Measurements from ENCODE around the gene BCL2L1.
A peak's percentile ranks its signal among the peaks of the same experiment; 100 is the strongest.

The BCL2L1 gene

DNA sequence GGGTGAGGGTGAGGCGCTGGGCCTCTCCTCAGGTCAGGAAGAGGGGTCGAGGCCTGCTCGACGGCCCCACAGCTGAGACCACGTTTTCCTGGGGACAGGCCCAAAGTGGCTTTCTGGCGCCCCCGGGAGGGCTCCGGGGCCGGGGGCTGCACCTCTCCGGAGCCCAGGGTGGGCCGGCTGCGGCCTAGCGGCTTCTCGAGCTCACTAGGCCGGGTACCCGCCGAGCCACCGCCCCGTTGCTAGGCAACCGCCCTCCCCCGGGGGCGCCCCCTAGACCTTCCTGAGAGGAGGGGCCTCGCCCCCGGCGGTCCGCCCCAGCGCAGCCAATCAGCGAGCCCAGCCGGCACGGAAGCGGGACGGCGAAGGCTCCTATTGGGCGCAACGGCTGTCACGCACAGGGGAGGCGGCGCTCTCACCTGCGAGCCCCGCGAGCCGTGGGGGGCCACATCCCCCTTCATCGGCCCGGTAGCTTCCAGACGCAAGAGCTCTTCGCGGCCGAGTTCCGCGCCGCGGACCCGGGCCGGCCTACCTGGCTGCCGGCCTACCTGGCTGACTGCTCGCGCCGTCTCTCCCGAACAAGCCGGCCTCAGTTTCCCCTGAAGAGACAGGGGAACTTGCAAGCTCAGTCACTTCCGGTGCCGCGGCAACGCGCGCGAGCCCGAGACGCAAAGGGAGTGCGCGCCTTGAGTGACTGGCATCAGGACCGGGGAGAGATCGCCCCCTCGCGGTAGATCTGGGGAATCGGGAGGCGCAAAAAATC is 831 bp upstream of the BCL2L1 start:
- peak; percentile 98 for DNase-seq

DNA sequence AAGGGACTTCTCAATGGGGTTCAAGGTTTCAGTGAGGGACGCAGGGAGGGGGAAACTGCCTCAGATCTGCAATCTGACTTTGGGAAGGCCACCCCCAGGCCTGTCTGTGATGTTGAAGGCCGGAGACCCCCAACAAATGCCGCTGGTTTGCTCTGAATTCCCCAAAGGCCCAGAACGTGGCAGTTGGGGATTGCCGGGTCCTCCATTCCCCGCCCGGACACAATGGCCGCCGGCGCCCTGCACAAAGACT is 326 bp upstream of the BCL2L1 start:
- no peak for DNase-seq

GRCh38 chr20:31721408-31722256 is 1.0 kb downstream of the BCL2L1 start:
- DNase-seq, result no peak

DNA sequence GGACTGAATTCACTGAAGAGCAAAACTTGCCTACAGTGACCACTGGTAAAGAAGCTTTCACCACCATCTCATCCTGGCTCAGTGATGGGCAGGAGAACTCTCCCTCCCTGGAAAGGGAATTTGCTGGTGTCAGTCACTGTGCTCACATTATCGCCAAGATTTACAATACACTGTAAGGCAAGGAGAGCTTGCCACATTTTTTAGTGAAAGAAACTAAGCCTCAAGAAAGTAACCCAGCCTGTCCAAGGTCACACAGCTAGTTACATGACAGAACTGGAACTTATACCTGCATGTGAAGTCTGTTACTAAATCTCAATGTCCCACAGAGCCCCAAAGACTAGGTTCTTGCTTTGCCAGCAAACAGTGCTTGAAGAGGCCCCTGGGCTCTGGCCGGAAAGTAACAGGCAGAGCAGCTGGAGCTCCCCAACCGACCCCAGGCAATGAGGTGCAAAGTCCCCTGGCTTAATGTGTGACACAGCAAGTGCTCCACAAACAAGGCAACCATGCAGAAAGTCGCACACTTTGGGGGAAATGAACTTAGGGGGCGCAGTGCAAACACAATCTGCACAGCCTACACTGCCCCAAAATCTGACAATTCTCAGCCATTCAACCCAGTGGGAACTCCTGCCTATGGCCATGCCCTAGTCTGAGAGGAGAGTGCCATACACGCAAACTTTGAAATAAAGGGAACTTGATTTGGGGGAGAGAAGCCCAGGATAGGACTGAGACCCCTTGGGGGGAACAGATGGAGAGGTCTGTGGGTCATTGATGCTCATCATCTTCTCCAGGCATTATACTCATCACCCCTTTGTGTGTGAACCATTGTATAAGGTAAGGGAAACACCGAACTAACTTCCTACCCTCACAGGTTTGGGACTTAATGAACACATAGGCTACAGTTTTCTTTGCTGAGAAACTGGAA is 1.9 kb downstream of the BCL2L1 start:
- peak; percentile 26 for DNase-seq

- DNase-seq, result no peak
Measured at GRCh38 chr20:31719644-31720485, 2.8 kb downstream of the BCL2L1 start.

DNA sequence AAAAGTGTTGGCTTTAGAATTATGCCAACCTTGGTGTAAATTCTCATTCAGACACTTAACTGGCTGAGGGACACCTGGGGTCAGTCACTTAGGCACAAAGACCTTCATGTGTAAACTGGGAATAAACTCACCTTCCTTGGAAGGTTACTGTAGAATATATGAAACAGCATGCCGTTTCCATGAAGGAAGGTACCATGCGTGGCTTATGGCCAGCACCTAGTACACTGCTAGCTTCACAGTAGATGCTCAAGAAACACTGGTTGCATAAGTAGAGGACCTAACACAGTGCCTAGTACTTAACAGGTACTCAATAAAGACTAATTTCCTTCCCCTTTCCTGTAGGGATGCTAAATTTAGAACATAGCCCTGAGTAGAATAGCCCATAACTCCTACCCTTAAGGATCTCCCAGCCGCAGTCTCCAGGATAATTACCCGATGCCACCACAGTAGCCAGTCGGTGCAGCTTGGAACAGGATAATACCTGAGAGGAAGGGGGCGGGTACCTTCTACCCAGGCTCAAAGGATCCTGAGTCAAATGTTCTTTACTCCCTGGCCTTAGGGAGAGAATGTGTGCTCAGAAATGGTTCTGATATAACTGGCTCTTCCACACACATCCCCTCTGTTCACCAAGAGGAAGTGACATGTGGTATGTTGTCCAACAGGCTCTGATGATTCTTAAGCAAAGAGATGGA is 3.6 kb downstream of the BCL2L1 start:
- DNase-seq, result no peak

DNA sequence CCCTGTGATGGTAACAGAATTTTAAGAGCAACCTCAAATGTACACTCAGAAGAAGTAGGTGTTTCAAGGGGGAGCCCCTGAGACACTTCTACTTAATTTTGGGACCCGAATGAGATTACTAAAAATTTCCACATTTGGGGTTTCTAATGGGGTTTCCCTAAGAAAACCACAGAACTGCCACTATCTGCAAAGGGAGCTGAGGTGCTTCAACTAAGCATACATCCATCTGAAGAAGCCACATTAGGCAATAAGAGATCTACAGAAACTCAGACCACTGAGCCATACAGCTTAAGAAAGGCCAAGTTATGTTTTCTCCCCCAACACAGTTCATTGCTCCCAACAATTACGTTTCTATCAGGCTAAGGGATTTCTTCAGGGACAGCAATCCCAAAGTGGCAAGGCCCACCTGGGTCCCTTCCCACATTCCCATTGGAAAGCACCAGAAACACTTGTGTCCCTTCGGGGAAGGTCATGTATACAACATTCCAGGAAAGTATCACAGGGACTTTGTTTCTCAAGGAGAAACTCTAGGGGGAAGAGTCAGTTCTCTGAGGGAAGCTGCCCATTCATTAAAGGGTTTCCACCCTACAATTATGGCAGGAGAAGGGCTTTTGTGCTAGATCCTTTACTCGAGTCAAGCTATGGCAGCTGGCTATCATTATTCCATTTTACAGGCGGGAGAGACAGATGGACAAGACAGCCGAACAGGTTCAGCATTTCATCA is 5.0 kb downstream of the BCL2L1 start:
- no peak for DNase-seq

- no peak for DNase-seq
Measured at GRCh38 chr20:31716818-31717477, 5.7 kb downstream of the BCL2L1 start.

- no peak for DNase-seq
Measured at GRCh38 chr20:31716351-31716750, 6.3 kb downstream of the BCL2L1 start.

DNA sequence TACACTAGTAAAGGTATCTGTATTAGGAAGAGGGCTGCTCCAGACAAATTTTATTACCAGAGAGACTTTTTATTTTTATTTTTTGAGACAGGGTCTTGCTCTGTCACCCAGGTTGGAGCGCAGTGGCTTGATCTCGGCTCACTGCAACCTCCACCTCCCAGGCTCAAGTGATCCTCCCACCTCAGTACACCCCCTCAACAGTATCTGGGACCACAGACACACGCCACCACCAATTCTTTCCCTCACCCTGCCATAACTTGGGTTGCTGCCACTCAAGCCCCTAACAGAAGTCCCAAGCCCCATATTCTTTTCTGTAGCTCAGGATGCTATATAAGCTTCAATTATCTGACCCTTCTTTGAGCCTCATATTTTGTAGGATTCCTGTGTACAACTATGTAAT is 6.9 kb downstream of the BCL2L1 start:
- no peak for DNase-seq

DNA sequence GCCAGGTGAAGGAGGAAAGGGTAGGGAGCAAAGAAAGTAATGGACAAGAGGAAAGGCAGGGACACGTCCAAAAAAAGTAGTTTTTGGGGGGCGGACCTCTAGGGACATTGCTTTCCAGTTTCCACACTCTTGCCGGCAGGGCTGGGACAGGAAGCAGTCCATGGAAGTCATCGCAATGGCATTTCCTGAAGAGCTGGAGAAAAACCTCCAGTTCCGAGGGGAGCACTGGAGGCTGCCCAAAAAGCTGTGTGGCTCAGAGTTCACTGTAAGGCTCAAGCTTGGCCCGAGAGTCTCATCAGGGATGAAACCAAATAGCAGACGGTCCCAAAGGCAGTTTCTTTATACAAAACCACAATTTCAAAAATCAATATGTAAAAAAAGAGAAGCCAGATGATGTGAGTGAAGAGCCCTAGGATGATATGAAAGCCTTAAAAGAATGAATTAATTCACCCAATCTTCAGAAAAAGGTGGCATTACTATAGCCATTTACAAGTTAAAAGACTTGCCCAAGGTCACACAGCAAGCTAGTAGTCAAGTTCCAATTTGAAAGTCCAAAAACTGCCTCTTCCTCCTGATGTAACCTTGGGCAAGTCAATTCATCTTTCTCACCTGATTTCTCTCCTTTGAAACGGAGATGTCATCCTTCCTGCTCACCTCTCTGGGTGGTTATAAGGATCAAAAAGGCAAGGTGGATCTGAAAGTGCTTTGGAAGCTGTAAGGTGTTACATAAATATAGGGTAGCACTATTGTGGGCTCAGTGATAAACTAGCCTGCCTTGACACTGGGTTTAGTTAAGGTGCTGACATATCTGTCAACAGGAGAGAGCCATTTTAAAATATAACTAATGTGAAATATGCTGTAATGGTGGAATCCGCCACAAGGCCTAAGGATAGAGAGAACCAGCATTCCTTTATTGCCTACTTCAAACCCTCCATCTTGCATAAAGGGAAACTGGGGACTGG is 9.1 kb downstream of the BCL2L1 start:
- no peak for DNase-seq

DNA sequence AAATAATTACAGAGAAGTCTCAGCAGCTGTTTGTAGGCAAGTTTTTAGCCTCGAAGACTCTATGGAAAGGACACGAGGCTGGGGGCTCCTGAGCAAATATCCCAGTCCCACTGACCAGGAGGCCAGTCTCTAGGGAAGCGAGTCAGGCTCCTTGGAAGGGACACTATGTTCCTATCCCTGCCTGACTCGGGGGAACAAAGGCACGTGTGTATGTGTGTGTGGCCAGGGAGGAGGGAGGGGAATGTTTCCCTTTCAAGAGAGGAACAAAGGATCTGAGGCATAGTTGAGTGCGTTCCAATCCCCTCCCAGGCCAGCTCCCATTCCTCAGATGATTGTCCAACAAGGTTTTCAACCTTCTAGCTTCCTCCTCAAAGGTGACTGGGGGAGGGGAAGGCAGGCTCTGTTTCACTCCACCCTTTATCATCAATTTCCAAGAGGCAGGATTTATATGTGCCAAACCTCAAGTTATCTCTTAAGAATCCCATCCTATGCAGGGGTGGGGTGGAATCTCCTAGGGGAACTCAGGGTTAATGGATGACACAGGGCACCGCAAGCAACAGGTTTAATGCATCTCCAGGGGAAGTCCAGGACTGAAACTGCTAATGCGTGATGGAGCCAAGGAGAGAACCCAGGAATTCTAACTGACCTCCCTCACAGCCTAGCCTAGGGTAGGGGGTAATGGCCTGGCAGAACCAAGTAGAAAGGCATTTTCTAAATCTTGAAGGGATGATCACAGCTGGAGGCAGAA is 9.9 kb downstream of the BCL2L1 start:
- no peak for DNase-seq

DNA sequence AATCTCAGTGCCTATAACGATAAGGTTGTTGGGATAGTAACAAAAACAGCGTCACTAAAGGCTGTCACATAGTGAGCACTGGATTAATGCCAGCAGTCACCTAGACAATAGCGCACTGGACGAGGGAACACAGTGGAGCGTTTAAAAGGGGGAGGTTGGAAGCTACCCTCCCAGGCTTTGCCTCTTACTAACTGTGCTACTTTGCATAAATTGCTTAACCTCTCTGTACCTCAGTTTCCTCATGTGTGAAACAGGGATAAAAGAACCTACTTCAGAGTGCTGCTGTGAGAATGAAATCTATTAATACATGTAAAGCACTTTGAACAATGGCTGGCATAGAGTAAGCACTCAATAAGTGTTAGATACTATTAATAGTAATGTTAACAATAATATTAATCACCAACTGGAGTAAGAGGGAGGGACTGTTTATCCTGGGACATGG is 10.5 kb downstream of the BCL2L1 start:
- DNase-seq, result no peak

DNA sequence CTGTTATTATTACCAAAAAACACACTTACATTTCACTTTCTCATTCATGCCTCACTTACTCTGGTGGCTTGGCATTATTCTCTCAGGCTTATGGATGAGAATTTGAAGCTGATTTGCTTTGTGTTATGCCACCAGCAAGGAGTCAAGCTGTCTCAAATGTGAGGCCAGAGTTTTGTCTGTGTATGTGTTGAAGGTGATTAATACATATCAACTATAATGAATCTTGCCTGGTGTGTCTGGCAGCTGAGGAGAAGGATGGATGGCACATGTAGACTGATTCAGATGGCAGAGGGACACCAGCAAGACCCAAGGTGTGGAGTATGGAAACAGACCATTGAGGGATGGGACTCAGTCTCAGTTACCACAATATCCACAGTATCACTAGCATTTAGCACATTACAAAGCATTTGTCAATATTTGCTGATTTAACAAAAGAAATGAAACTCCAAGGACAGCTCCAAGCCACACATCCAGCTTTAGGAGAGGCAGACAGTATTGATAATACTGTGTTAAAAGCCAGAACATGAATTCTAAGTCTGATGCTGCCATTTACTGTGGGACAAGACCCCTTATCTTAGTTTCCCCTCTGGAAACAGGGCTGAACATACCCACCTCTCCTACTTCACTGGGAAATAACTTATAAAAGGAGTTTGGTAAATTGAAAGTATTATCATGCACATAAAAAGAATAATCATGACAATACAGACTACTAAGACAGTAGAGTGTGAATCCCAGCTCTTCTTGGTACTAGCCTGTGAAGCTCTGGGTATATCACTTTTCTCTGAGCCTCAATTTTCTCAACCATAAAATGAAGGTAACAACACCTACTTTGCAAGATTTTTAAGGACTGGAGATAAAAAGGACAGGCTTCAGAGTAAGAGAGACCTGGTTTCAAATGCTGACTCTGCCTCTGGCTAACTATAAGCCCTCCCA is 11.2 kb downstream of the BCL2L1 start:
- DNase-seq, result no peak

DNA sequence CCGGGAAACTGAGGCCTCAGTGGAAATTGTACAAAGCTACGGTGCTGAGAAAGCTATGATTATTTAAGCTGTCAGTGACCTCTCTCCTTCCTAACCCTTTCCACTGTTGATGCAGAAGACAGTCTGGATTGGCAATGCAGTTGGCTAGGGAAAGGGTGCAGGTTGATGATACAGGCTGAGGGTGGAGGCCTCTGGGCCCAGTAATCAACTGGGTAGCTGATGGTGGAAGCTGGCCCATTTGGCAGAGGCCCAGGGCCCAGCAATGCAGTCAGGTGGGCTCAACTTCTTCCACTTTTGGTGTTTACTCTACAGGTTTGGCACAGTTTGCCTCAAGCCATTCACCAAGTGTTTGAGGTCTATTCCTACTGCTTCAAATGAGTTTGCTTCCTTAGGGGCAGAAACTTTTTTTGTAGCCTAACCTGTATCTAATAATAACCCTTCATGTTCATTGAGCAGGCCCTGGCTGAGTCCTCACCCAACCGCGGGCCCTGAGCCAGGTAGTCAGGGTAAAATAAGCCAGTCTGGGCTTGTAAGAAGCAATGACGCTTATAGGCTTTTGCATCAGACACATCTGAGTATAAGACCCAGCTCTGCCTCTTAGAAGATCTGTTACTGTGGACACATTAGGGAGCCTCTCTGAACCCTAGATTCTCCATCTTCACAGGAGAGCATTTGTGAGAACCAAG is 12.1 kb downstream of the BCL2L1 start:
- DNase-seq, result no peak

GRCh38 chr20:31709939-31710338 is 12.7 kb downstream of the BCL2L1 start:
- no peak for DNase-seq

Measured in CD4-positive, alpha-beta T cell treated with Interleukin-17A for 4 hours (primary cell).